WTC11 (cell line): ENCODE results near the gene HIPK2.

Source experiments
- FOXP1 ChIP-seq: sonication (generic); formaldehyde crosslinking; IDR thresholded peaks from 2 replicates; pipeline ENCODE4 v1.8.0; 2022; ENCODE audit warnings: missing genetic modification reagents, mild to moderate bottlenecking, moderate library complexity, borderline replicate concordance
- GRHL2 ChIP-seq: fragments of 250-450 bp; sonication (Bioruptor Pico); IDR thresholded peaks from 2 replicates; pipeline ENCODE4 v1.8.0; 2022; ENCODE audit warnings: mild to moderate bottlenecking, moderate library complexity; ENCODE audit not compliant: insufficient replicate concordance, severe bottlenecking
- JUN ChIP-seq: sonication (generic); formaldehyde crosslinking; IDR thresholded peaks from 2 replicates; pipeline ENCODE4 v1.8.0; 2023; ENCODE audit warnings: mild to moderate bottlenecking, missing genetic modification reagents
- NFYB ChIP-seq: sonication (generic); formaldehyde crosslinking; conservative IDR thresholded peaks from 2 replicates; pipeline ENCODE4 v1.8.0; 2022; ENCODE audit warnings: low read depth, missing genetic modification reagents
- TCF7 ChIP-seq: sonication (generic); formaldehyde crosslinking; IDR thresholded peaks from 2 replicates; pipeline ENCODE4 v1.8.0; 2022; ENCODE audit warnings: mild to moderate bottlenecking, low read depth, missing genetic modification reagents, moderate library complexity
- TEAD4 ChIP-seq: sonication (generic); formaldehyde crosslinking; IDR thresholded peaks from 2 replicates; pipeline ENCODE4 v1.8.0; 2022; ENCODE audit warnings: mild to moderate bottlenecking, missing genetic modification reagents
- TF ChIP-seq, protein P1 (sequence below): fragments of 200-600 bp; IDR thresholded peaks from 2 replicates; pipeline ENCODE4 v1.8.0; 2022; ENCODE audit warnings: antibody characterized with exemption
- TF ChIP-seq, protein P2 (sequence below): sonication (generic); formaldehyde crosslinking; IDR thresholded peaks from 2 replicates; pipeline ENCODE4 v1.8.0; 2022; ENCODE audit warnings: mild to moderate bottlenecking, missing genetic modification reagents
- TF ChIP-seq, protein P3 (sequence below): sonication (generic); formaldehyde crosslinking; conservative IDR thresholded peaks from 2 replicates; pipeline ENCODE4 v1.8.1; 2023; ENCODE audit warnings: mild to moderate bottlenecking, low read depth, missing genetic modification reagents, moderate library complexity
- TF ChIP-seq, protein P4 (sequence below): sonication (generic); formaldehyde crosslinking; IDR thresholded peaks from 2 replicates; pipeline ENCODE4 v1.8.1; 2023; ENCODE audit warnings: mild to moderate bottlenecking, missing genetic modification reagents, moderate library complexity
- TF ChIP-seq, protein P5 (sequence below): sonication (generic); formaldehyde crosslinking; IDR thresholded peaks from 2 replicates; pipeline ENCODE4 v1.8.0; 2022; ENCODE audit warnings: missing genetic modification reagents

DNA sequence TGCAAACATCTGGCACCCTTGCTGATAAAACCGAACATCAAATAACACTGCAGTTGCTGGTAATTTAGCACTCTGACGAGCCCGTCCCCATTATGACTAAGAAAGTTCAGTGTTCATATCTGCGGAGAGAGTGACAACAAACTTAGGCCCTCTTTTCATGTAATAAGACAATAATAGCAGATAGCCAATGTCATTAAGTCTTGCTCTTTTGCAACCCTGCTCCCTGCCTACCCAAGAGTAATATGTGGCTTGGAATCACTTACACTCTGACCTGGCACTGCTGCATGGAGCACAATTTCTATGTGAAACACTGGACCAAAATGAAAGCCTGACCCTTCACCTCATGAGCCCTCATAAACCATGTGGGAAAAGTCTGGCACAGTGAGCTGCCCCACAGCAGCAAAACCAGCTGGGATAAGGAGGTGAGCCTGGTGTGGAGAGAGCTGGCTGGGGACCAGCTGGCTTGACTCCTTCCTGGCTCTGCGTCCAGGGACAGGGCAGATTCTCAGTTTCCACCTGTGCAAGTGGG lies 86.5 kb downstream of the HIPK2 start:
- TF ChIP-seq JUN (CRISPR knock-in tag) (no peak), TEAD4 (CRISPR knock-in tag) (no peak), FOXP1 (CRISPR knock-in tag) (no peak), GRHL2 (no peak), NFYB (no peak), TCF7 (CRISPR knock-in tag) (no peak)
- TF ChIP-seq, protein P1, sequence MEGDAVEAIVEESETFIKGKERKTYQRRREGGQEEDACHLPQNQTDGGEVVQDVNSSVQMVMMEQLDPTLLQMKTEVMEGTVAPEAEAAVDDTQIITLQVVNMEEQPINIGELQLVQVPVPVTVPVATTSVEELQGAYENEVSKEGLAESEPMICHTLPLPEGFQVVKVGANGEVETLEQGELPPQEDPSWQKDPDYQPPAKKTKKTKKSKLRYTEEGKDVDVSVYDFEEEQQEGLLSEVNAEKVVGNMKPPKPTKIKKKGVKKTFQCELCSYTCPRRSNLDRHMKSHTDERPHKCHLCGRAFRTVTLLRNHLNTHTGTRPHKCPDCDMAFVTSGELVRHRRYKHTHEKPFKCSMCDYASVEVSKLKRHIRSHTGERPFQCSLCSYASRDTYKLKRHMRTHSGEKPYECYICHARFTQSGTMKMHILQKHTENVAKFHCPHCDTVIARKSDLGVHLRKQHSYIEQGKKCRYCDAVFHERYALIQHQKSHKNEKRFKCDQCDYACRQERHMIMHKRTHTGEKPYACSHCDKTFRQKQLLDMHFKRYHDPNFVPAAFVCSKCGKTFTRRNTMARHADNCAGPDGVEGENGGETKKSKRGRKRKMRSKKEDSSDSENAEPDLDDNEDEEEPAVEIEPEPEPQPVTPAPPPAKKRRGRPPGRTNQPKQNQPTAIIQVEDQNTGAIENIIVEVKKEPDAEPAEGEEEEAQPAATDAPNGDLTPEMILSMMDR: no peak
- TF ChIP-seq, protein P2, sequence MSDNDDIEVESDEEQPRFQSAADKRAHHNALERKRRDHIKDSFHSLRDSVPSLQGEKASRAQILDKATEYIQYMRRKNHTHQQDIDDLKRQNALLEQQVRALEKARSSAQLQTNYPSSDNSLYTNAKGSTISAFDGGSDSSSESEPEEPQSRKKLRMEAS (CRISPR knock-in tag): no peak
- TF ChIP-seq, protein P3, sequence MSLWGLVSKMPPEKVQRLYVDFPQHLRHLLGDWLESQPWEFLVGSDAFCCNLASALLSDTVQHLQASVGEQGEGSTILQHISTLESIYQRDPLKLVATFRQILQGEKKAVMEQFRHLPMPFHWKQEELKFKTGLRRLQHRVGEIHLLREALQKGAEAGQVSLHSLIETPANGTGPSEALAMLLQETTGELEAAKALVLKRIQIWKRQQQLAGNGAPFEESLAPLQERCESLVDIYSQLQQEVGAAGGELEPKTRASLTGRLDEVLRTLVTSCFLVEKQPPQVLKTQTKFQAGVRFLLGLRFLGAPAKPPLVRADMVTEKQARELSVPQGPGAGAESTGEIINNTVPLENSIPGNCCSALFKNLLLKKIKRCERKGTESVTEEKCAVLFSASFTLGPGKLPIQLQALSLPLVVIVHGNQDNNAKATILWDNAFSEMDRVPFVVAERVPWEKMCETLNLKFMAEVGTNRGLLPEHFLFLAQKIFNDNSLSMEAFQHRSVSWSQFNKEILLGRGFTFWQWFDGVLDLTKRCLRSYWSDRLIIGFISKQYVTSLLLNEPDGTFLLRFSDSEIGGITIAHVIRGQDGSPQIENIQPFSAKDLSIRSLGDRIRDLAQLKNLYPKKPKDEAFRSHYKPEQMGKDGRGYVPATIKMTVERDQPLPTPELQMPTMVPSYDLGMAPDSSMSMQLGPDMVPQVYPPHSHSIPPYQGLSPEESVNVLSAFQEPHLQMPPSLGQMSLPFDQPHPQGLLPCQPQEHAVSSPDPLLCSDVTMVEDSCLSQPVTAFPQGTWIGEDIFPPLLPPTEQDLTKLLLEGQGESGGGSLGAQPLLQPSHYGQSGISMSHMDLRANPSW (CRISPR knock-in tag): no peak
- TF ChIP-seq, protein P4, sequence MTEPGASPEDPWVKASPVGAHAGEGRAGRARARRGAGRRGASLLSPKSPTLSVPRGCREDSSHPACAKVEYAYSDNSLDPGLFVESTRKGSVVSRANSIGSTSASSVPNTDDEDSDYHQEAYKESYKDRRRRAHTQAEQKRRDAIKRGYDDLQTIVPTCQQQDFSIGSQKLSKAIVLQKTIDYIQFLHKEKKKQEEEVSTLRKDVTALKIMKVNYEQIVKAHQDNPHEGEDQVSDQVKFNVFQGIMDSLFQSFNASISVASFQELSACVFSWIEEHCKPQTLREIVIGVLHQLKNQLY (CRISPR knock-in tag): no peak
- TF ChIP-seq, protein P5, sequence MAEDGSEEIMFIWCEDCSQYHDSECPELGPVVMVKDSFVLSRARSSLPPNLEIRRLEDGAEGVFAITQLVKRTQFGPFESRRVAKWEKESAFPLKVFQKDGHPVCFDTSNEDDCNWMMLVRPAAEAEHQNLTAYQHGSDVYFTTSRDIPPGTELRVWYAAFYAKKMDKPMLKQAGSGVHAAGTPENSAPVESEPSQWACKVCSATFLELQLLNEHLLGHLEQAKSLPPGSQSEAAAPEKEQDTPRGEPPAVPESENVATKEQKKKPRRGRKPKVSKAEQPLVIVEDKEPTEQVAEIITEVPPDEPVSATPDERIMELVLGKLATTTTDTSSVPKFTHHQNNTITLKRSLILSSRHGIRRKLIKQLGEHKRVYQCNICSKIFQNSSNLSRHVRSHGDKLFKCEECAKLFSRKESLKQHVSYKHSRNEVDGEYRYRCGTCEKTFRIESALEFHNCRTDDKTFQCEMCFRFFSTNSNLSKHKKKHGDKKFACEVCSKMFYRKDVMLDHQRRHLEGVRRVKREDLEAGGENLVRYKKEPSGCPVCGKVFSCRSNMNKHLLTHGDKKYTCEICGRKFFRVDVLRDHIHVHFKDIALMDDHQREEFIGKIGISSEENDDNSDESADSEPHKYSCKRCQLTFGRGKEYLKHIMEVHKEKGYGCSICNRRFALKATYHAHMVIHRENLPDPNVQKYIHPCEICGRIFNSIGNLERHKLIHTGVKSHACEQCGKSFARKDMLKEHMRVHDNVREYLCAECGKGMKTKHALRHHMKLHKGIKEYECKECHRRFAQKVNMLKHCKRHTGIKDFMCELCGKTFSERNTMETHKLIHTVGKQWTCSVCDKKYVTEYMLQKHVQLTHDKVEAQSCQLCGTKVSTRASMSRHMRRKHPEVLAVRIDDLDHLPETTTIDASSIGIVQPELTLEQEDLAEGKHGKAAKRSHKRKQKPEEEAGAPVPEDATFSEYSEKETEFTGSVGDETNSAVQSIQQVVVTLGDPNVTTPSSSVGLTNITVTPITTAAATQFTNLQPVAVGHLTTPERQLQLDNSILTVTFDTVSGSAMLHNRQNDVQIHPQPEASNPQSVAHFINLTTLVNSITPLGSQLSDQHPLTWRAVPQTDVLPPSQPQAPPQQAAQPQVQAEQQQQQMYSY (CRISPR knock-in tag): no peak
